ENCODE results near the gene GPR35.

- TF ChIP-seq EZH2 (IDR thresholded peaks at IDR 0.05; ENCODE audit: borderline replicate concordance, low read length) (no peak), CTCF (IDR thresholded peaks at IDR 0.05; ENCODE audit: low read length) (no peak)
Measured at GRCh38 chr2:240620859-240621258, 4.4 kb upstream of the GPR35 start.
